AG09309 (cell line): Measurements from ENCODE around the gene GALNT18.

ENCODE experiments used
- DNase-seq: peaks from one replicate; pipeline ENCODE4 v3.0.0-alpha.2; 2010; ENCODE audit warnings: low read depth
- H3K4me3 ChIP-seq: 2 replicates; pipeline ENCODE4 v1.5.1; 2011; ENCODE audit warnings: mild to moderate bottlenecking, low read depth, low read length, moderate library complexity; ENCODE audit not compliant: control insufficient read depth
- TF ChIP-seq, protein P1 (sequence below): IDR thresholded peaks from 2 replicates; pipeline ENCODE4 v1.5.1; 2011; ENCODE audit warnings: mild to moderate bottlenecking, low read depth, low read length, inconsistent platforms; ENCODE audit not compliant: insufficient read depth, control insufficient read depth; ENCODE audit errors: missing control alignments

Gene GALNT18

DNA sequence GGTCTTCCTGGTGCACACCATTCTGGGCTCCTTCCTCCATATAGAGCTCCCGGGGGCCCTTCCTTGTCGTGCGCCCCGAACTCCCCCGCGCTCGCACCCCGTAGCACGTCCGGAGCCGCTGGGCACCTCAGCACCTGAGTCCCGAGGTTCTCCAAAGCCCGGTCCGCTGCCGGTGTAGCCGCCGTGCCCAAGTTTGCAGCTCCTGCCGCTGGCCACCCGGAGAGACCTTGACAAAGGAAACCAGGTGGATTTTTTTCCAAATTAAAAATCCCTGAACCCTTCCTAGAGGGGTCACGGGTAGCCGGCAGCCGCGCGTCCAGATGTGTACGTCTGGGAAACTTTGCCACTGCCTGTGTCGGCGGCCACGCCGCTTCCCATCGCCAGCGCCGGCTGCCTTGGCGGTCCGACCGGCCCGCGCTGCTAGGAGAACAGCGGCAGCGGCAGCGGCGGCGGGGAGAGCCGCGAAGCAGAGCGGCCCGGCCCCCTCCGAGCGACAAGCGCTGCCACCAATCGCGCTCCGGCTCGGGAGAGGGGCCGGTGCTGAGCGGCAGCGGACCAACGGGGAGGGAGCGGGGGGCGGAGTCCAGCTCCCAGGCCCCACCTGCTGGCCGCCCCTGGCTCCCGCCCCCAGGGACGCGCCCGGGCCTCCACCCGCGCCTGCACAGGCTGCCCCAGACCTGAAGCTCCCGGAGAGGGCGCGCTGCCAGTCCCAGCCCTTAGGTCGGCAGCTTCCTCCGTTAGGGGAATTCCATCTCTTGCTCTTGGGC, at the start of gene GALNT18:
TSS of gene GALNT18 (minus strand) at position 433 of the 767 bp plus-strand sequence.
- TF ChIP-seq, protein P1, sequence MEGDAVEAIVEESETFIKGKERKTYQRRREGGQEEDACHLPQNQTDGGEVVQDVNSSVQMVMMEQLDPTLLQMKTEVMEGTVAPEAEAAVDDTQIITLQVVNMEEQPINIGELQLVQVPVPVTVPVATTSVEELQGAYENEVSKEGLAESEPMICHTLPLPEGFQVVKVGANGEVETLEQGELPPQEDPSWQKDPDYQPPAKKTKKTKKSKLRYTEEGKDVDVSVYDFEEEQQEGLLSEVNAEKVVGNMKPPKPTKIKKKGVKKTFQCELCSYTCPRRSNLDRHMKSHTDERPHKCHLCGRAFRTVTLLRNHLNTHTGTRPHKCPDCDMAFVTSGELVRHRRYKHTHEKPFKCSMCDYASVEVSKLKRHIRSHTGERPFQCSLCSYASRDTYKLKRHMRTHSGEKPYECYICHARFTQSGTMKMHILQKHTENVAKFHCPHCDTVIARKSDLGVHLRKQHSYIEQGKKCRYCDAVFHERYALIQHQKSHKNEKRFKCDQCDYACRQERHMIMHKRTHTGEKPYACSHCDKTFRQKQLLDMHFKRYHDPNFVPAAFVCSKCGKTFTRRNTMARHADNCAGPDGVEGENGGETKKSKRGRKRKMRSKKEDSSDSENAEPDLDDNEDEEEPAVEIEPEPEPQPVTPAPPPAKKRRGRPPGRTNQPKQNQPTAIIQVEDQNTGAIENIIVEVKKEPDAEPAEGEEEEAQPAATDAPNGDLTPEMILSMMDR, result peak; percentile 23
- peak; percentile 64 for DNase-seq
- peak within 1 kb of the TSS; percentile 82 for H3K4me3 ChIP-seq

- TF ChIP-seq, protein P1, result no peak
- DNase-seq, result no peak
- no peak overlapping the region for H3K4me3 ChIP-seq
Observed at GRCh38 chr11:11670574-11670973, 48.8 kb upstream of the GALNT18 start.

GRCh38 chr11:11669233-11669846, 47.5 kb upstream of the GALNT18 start:
- no peak for DNase-seq
- TF ChIP-seq, protein P1, result no peak
- no peak overlapping the region for H3K4me3 ChIP-seq

- TF ChIP-seq, protein P1, result no peak
- DNase-seq, result no peak
- no peak overlapping the region for H3K4me3 ChIP-seq
Observed at GRCh38 chr11:11668781-11669180, 47.0 kb upstream of the GALNT18 start.

GRCh38 chr11:11668274-11668673, 46.5 kb upstream of the GALNT18 start:
- TF ChIP-seq, protein P1, result no peak
- no peak for DNase-seq
- no peak overlapping the region for H3K4me3 ChIP-seq

DNA sequence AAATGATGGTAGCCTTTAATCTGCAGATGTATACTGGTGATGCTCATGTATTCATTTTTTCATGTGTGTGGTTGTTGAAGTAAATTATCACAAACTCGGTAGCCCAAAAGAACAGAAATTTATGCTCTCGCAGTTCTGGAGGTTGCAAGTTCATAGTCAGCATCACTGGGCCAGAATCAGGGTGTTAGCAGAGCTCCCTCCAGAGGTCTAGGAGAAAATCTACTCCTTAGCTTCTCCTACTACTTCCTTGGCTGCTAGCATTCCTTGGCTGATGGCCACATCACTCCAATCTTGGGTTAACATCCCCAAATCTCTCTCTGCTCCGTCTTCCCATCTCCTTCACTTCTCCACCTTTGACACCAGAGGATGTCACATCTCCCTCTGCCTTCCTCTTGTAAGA, 45.3 kb upstream of the GALNT18 start:
- DNase-seq, result no peak
- H3K4me3 ChIP-seq, result no peak overlapping the region
- TF ChIP-seq, protein P1, result peak; percentile 16

DNA sequence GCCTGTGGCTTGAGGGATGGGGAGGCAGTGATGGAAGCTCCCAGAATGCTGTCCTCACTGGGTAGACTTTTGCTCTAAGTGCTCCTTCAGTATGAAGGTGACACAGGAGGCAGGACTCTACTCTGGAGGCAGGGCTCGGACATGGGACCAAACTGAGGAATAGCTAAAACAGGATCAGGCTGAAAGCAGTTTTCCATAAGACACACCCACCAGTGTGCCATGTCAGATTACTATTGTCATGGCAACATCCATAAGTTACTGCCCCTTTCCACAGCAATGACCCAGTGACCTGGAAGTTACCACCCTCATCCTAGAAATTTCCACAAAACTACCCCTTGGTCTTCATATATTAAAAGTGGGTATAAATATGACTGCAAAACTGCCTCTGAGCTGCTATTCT, 43.6 kb upstream of the GALNT18 start:
- TF ChIP-seq, protein P1, result no peak
- no peak overlapping the region for H3K4me3 ChIP-seq
- DNase-seq, result no peak
